Right lobe of liver (tissue), 6 donors: ENCODE results near the gene BPIFB2. TPM values are rescaled to one million over a fixed set of nuclear protein-coding genes. Genes with fewer than 3 reads are reported as not detected.
A peak's percentile ranks its signal among the peaks of the same experiment; 100 is the strongest.
"Not testable (repeated sequence)": the region's sequence is repeated elsewhere in the genome, so short reads cannot be mapped to it uniquely, and the experiment has no call there.

Source experiments
- ATAC-seq, 4 donors: fragments of 200-7000 bp; cut with Tn5 transposase; one replicate each; pipeline ENCODE4 v1.9.1; 2020; ENCODE audit warnings: mild to moderate bottlenecking in 4 of 4, moderate library complexity in 4 of 4
- DNase-seq, 3 donors: peaks; one replicate each; pipeline ENCODE4 v3.0.0-alpha.2; 2020
- H3K27ac ChIP-seq, 3 donors: fragments of 200-600 bp; one replicate each; pipeline ENCODE4 v1.8.0; 2022
- H3K27me3 ChIP-seq, 2 donors: fragments of 200-600 bp; one replicate each; pipeline ENCODE4 v1.8.0; 2022
- H3K36me3 ChIP-seq, 4 donors: fragments of 200-600 bp; sonication (generic) in 1 of 4; one replicate each; pipeline versions ENCODE4 v1.5.1 to v1.8.0; 2017 to 2022; ENCODE audit warnings: control low read depth in 1 of 4
- H3K4me1 ChIP-seq, 4 donors: fragments of 200-600 bp; sonication (generic) in 1 of 4; one replicate each; pipeline versions ENCODE4 v1.5.1 to v1.8.0; 2017 to 2022; ENCODE audit warnings: control low read depth in 1 of 4
- H3K4me3 ChIP-seq, 3 donors: fragments of 200-600 bp; one replicate each; pipeline ENCODE4 v1.8.0; 2022
- H3K9me3 ChIP-seq, 4 donors: fragments of 200-600 bp; sonication (generic) in 1 of 4; one replicate each; pipeline versions ENCODE4 v1.5.1 to v1.8.0; 2017 to 2022; ENCODE audit warnings: control low read depth in 1 of 4
- CTCF ChIP-seq, 4 donors: fragments of 200-600 bp in 3 of 4; fragments of 450-650 bp in 1 of 4; IDR thresholded peaks; one replicate each; pipeline versions ENCODE4 v1.5.1 to v1.8.0; 2016 to 2022; ENCODE audit warnings: antibody characterized with exemption in 4 of 4, mild to moderate bottlenecking in 2 of 4
- POLR2A ChIP-seq: fragments of 450-650 bp; IDR thresholded peaks from one replicate; pipeline ENCODE4 v1.6.1; 2017; ENCODE audit warnings: antibody characterized with exemption, mild to moderate bottlenecking
- WGBS: methylation state at CpG from one replicate; pipeline ENCODE4 v1.1.6; 2018; ENCODE audit warnings: low coverage, low lambda C conversion rate; ENCODE audit not compliant: insufficient coverage; ENCODE audit errors: missing lambda C conversion rate; 5-methylcytosine and 5-hydroxymethylcytosine counted together
- intact Hi-C, 2 donors: fragments of 100-400 bp; cut with DNase I; formaldehyde crosslinking; loops; one replicate each; pipeline versions ENCODE4 v1.11.2 to v1.14.1; 2022
- total RNA-seq, 6 experiments: library from RNA; depleted of rRNA in 2 of 6; stranded (reverse); fragments of >200 nt in 2 of 6; fragmentation: NEBNext Ultra II Directional in 3 of 6; extraction: Animal tissue kit (Norgen Biotek cat#: 25700) in 3 of 6; gene quantifications; one replicate each; pipeline versions ENCODE4 v1.1.0 to v1.2.4, GENCODE V29; 2016 to 2023
- donor health status: DM: no; HTN: yes; CAD: no.
- donor health status: DM: no; HTN: no; CAD: no.
- donor health status: DM: no; HTN: no; CAD: no.
- donor health status: DM: no; HTN: yes; CAD: no.
- donor health status: DM: no; HTN: yes; CAD: no.

The BPIFB2 gene
- total RNA-seq, 6 experiments from 2014 or later = 0.12 TPM; not detected in 5

- WGBS = 80% methylated on average over 1 of the region's 2 CpGs
- intact Hi-C loops = no loop called here
- Histone ChIP-seq H3K4me3 (no peak overlapping the region), H3K36me3 (no peaks in the 10 kb centered on the region), H3K27ac (no peak overlapping the region), H3K4me1 (no peaks in the 10 kb centered on the region), H3K9me3 (no peaks in the 10 kb centered on the region), H3K27me3 (no peaks in the 10 kb centered on the region)
- no peak for TF ChIP-seq CTCF (IDR thresholded peaks at IDR 0.05)
- TF ChIP-seq POLR2A = no peak
- no peak for DNase-seq
- ATAC-seq = no peak
Observed at GRCh38 chr20:32970973-32971300, 36.6 kb upstream of the BPIFB2 start.

DNA sequence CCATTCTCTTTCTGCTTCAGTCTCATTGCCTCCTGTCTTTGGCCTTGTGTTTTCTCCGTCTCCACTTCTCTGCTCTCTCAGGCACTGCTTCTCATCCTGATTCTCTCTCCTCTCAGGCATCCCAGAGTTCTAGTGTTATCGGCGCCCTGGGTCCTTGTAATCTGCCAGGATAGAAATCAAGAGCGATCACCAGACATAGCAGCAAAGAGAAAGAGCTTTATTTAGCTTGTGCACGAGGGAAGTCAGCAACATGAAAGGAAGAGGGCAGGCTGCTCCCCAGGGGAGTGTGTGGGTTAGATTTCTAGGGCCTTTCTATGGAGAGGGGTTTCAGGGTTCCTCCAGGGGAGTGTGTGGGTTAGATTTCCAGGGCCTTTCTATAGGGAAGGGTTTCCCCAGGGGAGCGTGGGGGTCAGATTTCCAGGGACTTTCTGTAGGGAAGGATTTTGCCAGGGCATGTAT is 35.8 kb upstream of the BPIFB2 start:
- WGBS = 53% methylated on average over 6 of the region's 6 CpGs
- ATAC-seq = no peak
- intact Hi-C loops = no loop called here

GRCh38 chr20:32972181-32973076 is 35.1 kb upstream of the BPIFB2 start:
- Histone ChIP-seq H3K27ac (no peak overlapping the region), H3K27me3 (no peaks in the 10 kb centered on the region), H3K4me3 (no peak overlapping the region), H3K36me3 (no peaks in the 10 kb centered on the region), H3K9me3 (no peaks in the 10 kb centered on the region), H3K4me1 (no peaks in the 10 kb centered on the region)
- intact Hi-C loops = no loop called here
- no peak for TF ChIP-seq CTCF (IDR thresholded peaks at IDR 0.05)
- TF ChIP-seq POLR2A = no peak
- WGBS = 58% methylated on average over 2 of the region's 13 CpGs
- ATAC-seq (peak in 3 of 4 donors; percentile 30 to 51 (median 49)), DNase-seq (no peak)

More for the DNA sequence above, 35.8 kb upstream of the BPIFB2 start:
- Histone ChIP-seq H3K27me3 (no peaks in the 10 kb centered on the region), H3K36me3 (no peaks in the 10 kb centered on the region), H3K4me1 (no peaks in the 10 kb centered on the region), H3K9me3 (no peaks in the 10 kb centered on the region), H3K4me3 (no peak overlapping the region), H3K27ac (no peak overlapping the region)
- DNase-seq = no peak
- no peak for TF ChIP-seq CTCF (IDR thresholded peaks at IDR 0.05)
- TF ChIP-seq POLR2A = no peak

GRCh38 chr20:32973077-32973717 is 34.3 kb upstream of the BPIFB2 start:
- ATAC-seq (no peak), DNase-seq (no peak)
- intact Hi-C loops = no loop called here
- Histone ChIP-seq H3K9me3 (no peaks in the 10 kb centered on the region), H3K36me3 (no peaks in the 10 kb centered on the region), H3K4me1 (no peaks in the 10 kb centered on the region), H3K27me3 (no peaks in the 10 kb centered on the region), H3K27ac (no peak overlapping the region), H3K4me3 (no peak overlapping the region)
- 65% methylated on average over 6 of the region's 10 CpGs for WGBS
- TF ChIP-seq POLR2A = no peak
- TF ChIP-seq CTCF (IDR thresholded peaks at IDR 0.05) = no peak

GRCh38 chr20:32974204-32975064 is 33.1 kb upstream of the BPIFB2 start:
- H3K27ac ChIP-seq, DNase-seq, H3K36me3 ChIP-seq, H3K4me3 ChIP-seq, H3K27me3 ChIP-seq, H3K4me1 ChIP-seq, ATAC-seq, intact Hi-C loops, H3K9me3 ChIP-seq: not testable (repeated sequence)
- 68% methylated on average over 7 of the region's 9 CpGs for WGBS

DNA sequence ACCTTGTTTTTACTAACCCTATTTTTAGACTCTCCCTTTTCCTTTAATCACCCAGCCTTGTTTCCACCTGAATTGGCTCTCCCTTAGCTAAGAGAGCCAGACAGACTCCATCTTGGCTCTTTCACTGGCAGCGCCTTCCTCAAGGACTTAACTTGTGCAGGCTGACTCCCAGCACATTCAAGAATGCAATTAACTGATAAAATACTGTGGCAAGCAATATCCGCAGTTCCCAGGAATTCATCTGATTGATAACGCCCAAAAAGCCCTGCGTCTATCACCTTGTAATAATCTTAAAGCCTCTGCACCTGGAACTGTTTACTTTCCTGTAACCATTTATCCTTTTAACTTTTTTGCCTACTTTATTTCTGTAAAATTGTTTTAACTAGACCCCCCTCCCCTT is 32.4 kb upstream of the BPIFB2 start:
- H3K27me3 ChIP-seq, DNase-seq, H3K4me3 ChIP-seq, ATAC-seq, H3K27ac ChIP-seq, H3K36me3 ChIP-seq, H3K4me1 ChIP-seq, intact Hi-C loops, H3K9me3 ChIP-seq: not testable (repeated sequence)
- 79% methylated on average over 4 of the region's 4 CpGs for WGBS
